ENCODE measurements around the gene ADAM15. TPM values are rescaled to one million over a fixed set of nuclear protein-coding genes. Genes with fewer than 3 reads are reported as not detected.
A peak's percentile ranks its signal among the peaks of the same experiment; 100 is the strongest.

ADAM15 gene
- total RNA-seq = 100 to 1,000 TPM in 1 of 10 donors, 10 to 100 TPM in 9; 46.7 to 146 (median 58.5) TPM
- polyA plus RNA-seq = 100 to 1,000 TPM; 144 to 305 TPM
- long read RNA-seq, donor 1, transcript ADAM15-201 (21 exons, 2,799 nt) = major isoform, 27 of 57 reads
- long read RNA-seq, donor 1, partial matches to known transcripts = 14 of 57 reads
- long read RNA-seq, donor 1, other reads (novel, unspliced or antisense) = 8 of 57 reads
- long read RNA-seq, donor 2, transcript ADAM15-201 (21 exons, 2,799 nt) = major isoform, 21 of 46 reads
- long read RNA-seq, donor 2, partial matches to known transcripts = 15 of 46 reads
- long read RNA-seq, donor 2, other reads (novel, unspliced or antisense) = 6 of 46 reads
- long read RNA-seq, donor 3, transcript ADAM15-205 (20 exons, 2,732 nt) = major isoform, 107 of 411 reads
- long read RNA-seq, donor 3, transcript ADAM15-201 (21 exons, 2,799 nt) = minor isoform, 102 of 411 reads
- long read RNA-seq, donor 3, partial matches to known transcripts = 129 of 411 reads
- long read RNA-seq, donor 3, other reads (novel, unspliced or antisense) = 62 of 411 reads

- intact Hi-C loops (cut with DNase I) = loop anchor here in 4 of 10 donors (2.0 to 10.0 kb wide), 7 partner anchors 33 to 566 kb away; partner anchors contain the start of genes CKS1B (in 2 of the 4), SHC1 (in 2 of the 4), PBXIP1 (in 1 of the 4) and ZBTB7B (in 1 of the 4)
- peaks cover 0 to 26% (median 15%) of the 10 kb centered on the region in 9 donors for H3K36me3 ChIP-seq
- DNase-seq (peak; percentile 82 to 88), ATAC-seq (peak; percentile 73 to 91 (median 82))
- no peaks in the 10 kb centered on the region for H3K27me3 ChIP-seq
- H3K4me1 ChIP-seq = peaks cover 12 to 45% (median 27%) of the 10 kb centered on the region in 9 donors
- 0 to 1% methylated on average over 85 to 99 of the region's 99 CpGs for WGBS, 2 donors
- H3K4me3 ChIP-seq = peak within 1 kb of the TSS; percentile 51 to 98 (median 84)
- H3K9me3 ChIP-seq = no peaks in the 10 kb centered on the region
- H3K27ac ChIP-seq = peak within 1 kb of the TSS; percentile 53 to 98 (median 94)
- TF ChIP-seq, protein P1, sequence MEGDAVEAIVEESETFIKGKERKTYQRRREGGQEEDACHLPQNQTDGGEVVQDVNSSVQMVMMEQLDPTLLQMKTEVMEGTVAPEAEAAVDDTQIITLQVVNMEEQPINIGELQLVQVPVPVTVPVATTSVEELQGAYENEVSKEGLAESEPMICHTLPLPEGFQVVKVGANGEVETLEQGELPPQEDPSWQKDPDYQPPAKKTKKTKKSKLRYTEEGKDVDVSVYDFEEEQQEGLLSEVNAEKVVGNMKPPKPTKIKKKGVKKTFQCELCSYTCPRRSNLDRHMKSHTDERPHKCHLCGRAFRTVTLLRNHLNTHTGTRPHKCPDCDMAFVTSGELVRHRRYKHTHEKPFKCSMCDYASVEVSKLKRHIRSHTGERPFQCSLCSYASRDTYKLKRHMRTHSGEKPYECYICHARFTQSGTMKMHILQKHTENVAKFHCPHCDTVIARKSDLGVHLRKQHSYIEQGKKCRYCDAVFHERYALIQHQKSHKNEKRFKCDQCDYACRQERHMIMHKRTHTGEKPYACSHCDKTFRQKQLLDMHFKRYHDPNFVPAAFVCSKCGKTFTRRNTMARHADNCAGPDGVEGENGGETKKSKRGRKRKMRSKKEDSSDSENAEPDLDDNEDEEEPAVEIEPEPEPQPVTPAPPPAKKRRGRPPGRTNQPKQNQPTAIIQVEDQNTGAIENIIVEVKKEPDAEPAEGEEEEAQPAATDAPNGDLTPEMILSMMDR (IDR thresholded peaks at IDR 0.05) = peak; percentile 85 to 96 (median 92)
These were observed at the start of gene ADAM15 for GRCh38 chr1:155050560-155051341. Gene ADAM15 (plus strand): TSS chr1:155051316. CDS start chr1:155051387, 71 bp downstream.

GRCh38 chr1:155001425-155001674 lies 49.8 kb upstream of the ADAM15 start:
- Histone ChIP-seq H3K27ac (peak overlapping the region; percentile 80 to 98 (median 95)), H3K9me3 (no peaks in the 10 kb centered on the region), H3K4me3 (peak overlapping the region; percentile 50 to 97 (median 91)), H3K4me1 (peaks cover 25 to 64% (median 45%) of the 10 kb centered on the region in 9 donors), H3K36me3 (no peaks in the 10 kb centered on the region), H3K27me3 (no peaks in the 10 kb centered on the region)
- 1% methylated on average over 11 of the region's 11 CpGs for WGBS, 2 donors
- TF ChIP-seq, protein P1 (IDR thresholded peaks at IDR 0.05) = no peak
- ATAC-seq (no peak), DNase-seq (no peak)
- intact Hi-C loops (cut with DNase I) = loop anchor here in 5 of 10 donors (1.0 to 10.0 kb wide), 5 partner anchors 16 to 63 kb away; partner anchors contain the start of genes CKS1B (in 3 of the 5), ADAM15 (in 1 of the 5), EFNA4 (in 1 of the 5) and PYGO2 (in 1 of the 5)

DNA sequence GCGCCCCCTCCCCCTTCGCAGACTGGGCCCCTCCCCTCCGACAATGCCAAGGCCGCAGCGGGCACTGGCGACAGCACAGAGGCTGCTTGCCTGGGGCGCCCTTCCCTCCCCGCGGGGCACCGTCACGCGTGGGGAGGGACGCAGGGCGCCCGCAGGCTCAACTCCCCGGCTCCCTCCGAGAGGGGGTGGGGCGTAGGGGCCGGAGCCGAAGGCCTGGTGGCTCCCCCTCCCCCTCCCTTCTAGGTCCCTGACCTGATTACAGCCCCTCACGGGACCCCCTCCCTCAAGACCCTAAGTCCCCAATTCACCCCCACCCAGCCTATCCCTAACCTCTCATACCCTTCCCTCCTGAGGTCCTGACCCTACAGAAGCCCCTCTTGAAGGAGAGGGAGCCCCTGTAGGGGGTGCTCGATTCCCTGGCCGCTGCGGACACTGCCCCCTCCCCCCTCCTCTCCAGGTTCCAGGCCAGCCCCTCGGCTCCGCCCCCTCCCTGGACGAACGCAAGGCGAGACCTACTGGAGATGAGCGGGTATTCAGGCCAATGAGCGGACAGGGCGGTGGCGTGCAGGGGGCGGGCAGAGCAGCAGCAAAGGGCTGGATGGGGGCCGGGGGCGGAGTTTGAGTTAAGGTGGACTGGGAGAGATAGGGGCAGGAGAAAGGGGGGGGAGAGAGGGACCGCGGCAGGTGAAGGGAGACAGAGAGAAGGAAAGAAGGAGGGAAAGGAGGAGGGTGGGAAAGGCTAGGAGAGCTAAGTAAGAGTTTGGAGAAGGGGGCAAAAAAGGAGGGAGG lies 49.2 kb upstream of the ADAM15 start:
- Histone ChIP-seq H3K27ac (peak overlapping the region; percentile 80 to 98 (median 95)), H3K4me3 (peak overlapping the region; percentile 50 to 97 (median 91)), H3K4me1 (peaks cover 28 to 70% (median 50%) of the 10 kb centered on the region in 9 donors), H3K36me3 (no peaks in the 10 kb centered on the region), H3K27me3 (no peaks in the 10 kb centered on the region), H3K9me3 (no peaks in the 10 kb centered on the region)
- ATAC-seq = peak; percentile 80 to 92 (median 86)
- DNase-seq = peak; percentile 100
- TF ChIP-seq, protein P1 (IDR thresholded peaks at IDR 0.05) = peak in 7 of 9 donors; percentile 14 to 64 (median 49)
- intact Hi-C loops (cut with DNase I) = loop anchor here in 5 of 10 donors (1.0 to 10.0 kb wide), 5 partner anchors 15 to 63 kb away; partner anchors contain the start of genes CKS1B (in 3 of the 5), ADAM15 (in 1 of the 5), EFNA4 (in 1 of the 5) and PYGO2 (in 1 of the 5)
- WGBS, 2 donors = 1 to 2% methylated on average over 37 to 38 of the region's 38 CpGs

Measured in heart right ventricle (tissue), 16 donors.